Measurements from ENCODE around the gene FAM161B. TPM values are rescaled to one million over a fixed set of nuclear protein-coding genes. Genes with fewer than 3 reads are reported as not detected.

The FAM161B gene
- total RNA-seq, 1 experiment from 2014 or later: 2.8 TPM

GRCh38 chr14:73997944-73998447 is 48.1 kb upstream of the FAM161B start:
- ChIA-PET CTCF (no interaction called here), POLR2A (ENCODE audit: unreplicated experiment) (no interaction called here)
- ATAC-seq (no peak), DNase-seq (no peak)
- no peaks in the 10 kb centered on the region for H3K79me2 ChIP-seq (ENCODE audit: low read length)
- no peaks in the 10 kb centered on the region for H3F3A ChIP-seq (ENCODE audit: low read length, unreplicated experiment)
- no peak overlapping the region for H3K9ac ChIP-seq (ENCODE audit: low read length)
- H3K27ac ChIP-seq (ENCODE audit: low read length): no peak overlapping the region
- intact Hi-C loops (cut with micrococcal nuclease): no loop called here
- no peaks in the 10 kb centered on the region for H3K4me1 ChIP-seq (ENCODE audit: insufficient read depth, low read length)
- no peak overlapping the region for H2AFZ ChIP-seq (ENCODE audit: low read length)
- no peaks in the 10 kb centered on the region for H3K36me3 ChIP-seq (ENCODE audit: low read depth, low read length)
- no TSS peak for BruUV-seq (replicated peaks)
- no peaks in the 10 kb centered on the region for H3K9me3 ChIP-seq (ENCODE audit: low read length)
- H3K27me3 ChIP-seq (ENCODE audit: low read length): no peaks in the 10 kb centered on the region
- H3K4me2 ChIP-seq (ENCODE audit: low read length): no peak overlapping the region
- no peaks in the 10 kb centered on the region for H4K20me1 ChIP-seq (ENCODE audit: low read length)
- H3K9me2 ChIP-seq (replicated peaks; ENCODE audit: low read length): no peaks in the 10 kb centered on the region
- TF ChIP-seq EZH2phosphoT487 (IDR thresholded peaks at IDR 0.05; ENCODE audit: borderline replicate concordance, low read length) (no peak), CTCF (conservative IDR thresholded peaks at IDR 0.05; ENCODE audit: low read depth, low read length) (no peak), EZH2 (IDR thresholded peaks at IDR 0.05; ENCODE audit: low read length, unreplicated experiment) (no peak)
- no peak overlapping the region for H3K4me3 ChIP-seq (ENCODE audit: low read length)

GRCh38 chr14:73997108-73997943 is 47.4 kb upstream of the FAM161B start:
- no peaks in the 10 kb centered on the region for H4K20me1 ChIP-seq (ENCODE audit: low read length)
- no peaks in the 10 kb centered on the region for H3K4me1 ChIP-seq (ENCODE audit: insufficient read depth, low read length)
- no peaks in the 10 kb centered on the region for H3K27me3 ChIP-seq (ENCODE audit: low read length)
- ATAC-seq (no peak), DNase-seq (no peak)
- H3K9me2 ChIP-seq (replicated peaks; ENCODE audit: low read length): no peaks in the 10 kb centered on the region
- H3K79me2 ChIP-seq (ENCODE audit: low read length): no peaks in the 10 kb centered on the region
- no peaks in the 10 kb centered on the region for H3K36me3 ChIP-seq (ENCODE audit: low read depth, low read length)
- TF ChIP-seq CTCF (conservative IDR thresholded peaks at IDR 0.05; ENCODE audit: low read depth, low read length): no peak
- no peak for TF ChIP-seq EZH2 (IDR thresholded peaks at IDR 0.05; ENCODE audit: low read length, unreplicated experiment)
- no peak for TF ChIP-seq EZH2phosphoT487 (IDR thresholded peaks at IDR 0.05; ENCODE audit: borderline replicate concordance, low read length)
- ChIA-PET CTCF (no interaction called here), POLR2A (ENCODE audit: unreplicated experiment) (no interaction called here)
- H3K4me3 ChIP-seq (ENCODE audit: low read length): no peak overlapping the region
- H3F3A ChIP-seq (ENCODE audit: low read length, unreplicated experiment): no peaks in the 10 kb centered on the region
- intact Hi-C loops (cut with micrococcal nuclease): no loop called here
- no peak overlapping the region for H3K27ac ChIP-seq (ENCODE audit: low read length)
- no TSS peak for BruUV-seq (replicated peaks)
- H3K9ac ChIP-seq (ENCODE audit: low read length): no peak overlapping the region
- no peak overlapping the region for H2AFZ ChIP-seq (ENCODE audit: low read length)
- no peaks in the 10 kb centered on the region for H3K9me3 ChIP-seq (ENCODE audit: low read length)
- no peak overlapping the region for H3K4me2 ChIP-seq (ENCODE audit: low read length)

- DNase-seq (no peak), ATAC-seq (no peak)
- H3K79me2 ChIP-seq (ENCODE audit: low read length): no peaks in the 10 kb centered on the region
- H2AFZ ChIP-seq (ENCODE audit: low read length): no peak overlapping the region
- H3K9ac ChIP-seq (ENCODE audit: low read length): no peak overlapping the region
- no peaks in the 10 kb centered on the region for H4K20me1 ChIP-seq (ENCODE audit: low read length)
- no peaks in the 10 kb centered on the region for H3K9me3 ChIP-seq (ENCODE audit: low read length)
- intact Hi-C loops (cut with micrococcal nuclease): no loop called here
- H3K4me3 ChIP-seq (ENCODE audit: low read length): no peak overlapping the region
- no peaks in the 10 kb centered on the region for H3K4me1 ChIP-seq (ENCODE audit: insufficient read depth, low read length)
- no peaks in the 10 kb centered on the region for H3K27me3 ChIP-seq (ENCODE audit: low read length)
- no peaks in the 10 kb centered on the region for H3K9me2 ChIP-seq (replicated peaks; ENCODE audit: low read length)
- no peak overlapping the region for H3K27ac ChIP-seq (ENCODE audit: low read length)
- TF ChIP-seq EZH2 (IDR thresholded peaks at IDR 0.05; ENCODE audit: low read length, unreplicated experiment): no peak
- TF ChIP-seq CTCF (conservative IDR thresholded peaks at IDR 0.05; ENCODE audit: low read depth, low read length): no peak
- TF ChIP-seq EZH2phosphoT487 (IDR thresholded peaks at IDR 0.05; ENCODE audit: borderline replicate concordance, low read length): no peak
- no peaks in the 10 kb centered on the region for H3K36me3 ChIP-seq (ENCODE audit: low read depth, low read length)
- POLR2A ChIA-PET (ENCODE audit: unreplicated experiment): no interaction called here
- CTCF ChIA-PET: no interaction called here
- no peaks in the 10 kb centered on the region for H3F3A ChIP-seq (ENCODE audit: low read length, unreplicated experiment)
- BruUV-seq (replicated peaks): no TSS peak
- no peak overlapping the region for H3K4me2 ChIP-seq (ENCODE audit: low read length)
Observed at GRCh38 chr14:73996731-73997107, 46.8 kb upstream of the FAM161B start.
